Forelimb muscle (tissue), 1 donor: ENCODE results near the gene PER2. TPM values are rescaled to one million over a fixed set of nuclear protein-coding genes. Genes with fewer than 3 reads are reported as not detected.

ENCODE experiments used
- DNase-seq: peaks from one replicate; pipeline ENCODE4 v3.0.0-alpha.2; 2013; ENCODE audit warnings: low read depth
- polyA plus RNA-seq: library from polyadenylated mRNA; unstranded; fragments of 120-200 nt; gene quantifications from one replicate; pipeline ENCODE4 v1.2.1, GENCODE V29; 2013; ENCODE audit not compliant: insufficient read length

PER2 gene
- polyA plus RNA-seq, 1 donor: 4.1 TPM

DNA sequence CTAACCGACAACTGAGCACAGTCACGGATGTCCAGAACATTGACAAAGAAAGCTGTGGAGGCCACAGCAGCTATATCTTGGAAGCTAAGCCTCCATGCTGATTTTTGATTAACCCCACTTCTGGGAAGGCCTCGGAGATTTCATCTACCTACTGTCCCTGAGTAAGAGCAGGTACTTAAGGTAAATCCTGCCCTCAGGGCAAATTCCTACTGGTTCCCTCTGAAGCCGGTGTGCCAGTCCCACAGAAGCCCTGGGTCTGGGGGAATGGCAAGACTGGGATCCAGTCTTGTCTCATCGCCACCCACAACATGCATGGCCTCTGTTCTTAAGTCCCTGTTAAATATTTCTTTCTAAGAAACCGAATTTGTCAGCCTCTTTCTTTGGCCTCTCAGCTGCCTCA is 18.7 kb downstream of the PER2 start:
- no peak for DNase-seq

DNA sequence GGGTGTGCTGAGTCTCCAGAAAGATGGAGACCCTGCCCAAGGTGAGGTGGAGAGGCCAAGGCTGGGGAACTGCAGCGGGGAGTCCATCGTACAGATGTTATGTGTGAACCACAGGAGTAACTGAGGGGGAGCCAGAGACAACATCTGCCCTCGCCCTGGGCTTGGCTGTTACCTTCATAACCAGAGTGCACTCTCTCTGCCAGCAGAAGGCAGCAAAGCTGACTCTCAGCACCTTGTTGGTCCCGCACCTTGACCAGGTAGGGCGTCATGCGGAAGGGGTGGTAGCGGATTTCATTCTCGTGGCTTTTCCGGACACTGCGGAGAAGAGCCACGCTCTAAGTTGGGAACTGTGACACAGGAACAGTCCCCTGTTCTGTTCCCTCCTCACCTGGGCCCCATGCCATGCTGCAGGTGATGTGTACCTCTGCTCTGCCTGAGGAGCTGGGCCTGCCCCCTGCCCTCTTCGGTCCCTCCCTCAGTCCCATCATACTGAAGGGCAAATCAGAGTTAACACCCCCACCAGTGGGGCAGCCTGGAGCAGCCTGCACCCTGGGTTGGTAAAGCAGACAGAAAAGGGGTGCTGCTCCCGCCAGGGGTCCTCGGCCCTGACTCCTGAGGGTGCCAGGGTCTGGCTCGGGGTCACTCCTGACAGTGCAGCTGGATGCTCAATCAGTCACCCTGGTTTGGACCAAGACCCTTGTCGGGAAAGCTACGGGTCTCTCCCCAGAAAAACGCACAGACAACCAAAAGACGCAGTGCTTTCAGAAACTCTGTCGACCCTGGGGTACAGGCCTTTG is 20.3 kb downstream of the PER2 start:
- DNase-seq: no peak

DNA sequence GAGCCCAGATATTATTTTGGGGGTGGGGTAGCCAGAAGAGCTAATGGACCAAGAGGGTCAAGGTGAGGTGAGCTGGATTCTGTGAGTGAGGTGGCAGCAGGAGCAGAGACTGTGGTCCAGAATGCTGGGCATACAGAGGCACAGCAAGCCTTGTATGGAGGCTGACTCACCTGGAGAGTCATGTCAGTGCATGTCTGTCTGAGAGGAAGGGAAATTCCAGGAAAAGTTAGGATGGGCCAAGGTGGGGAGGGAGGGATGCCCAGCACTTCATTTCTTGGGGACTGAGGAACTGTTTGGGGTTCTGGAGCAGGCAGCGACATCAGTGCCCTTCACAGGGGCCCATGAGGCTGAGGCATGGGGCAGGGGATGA is 21.1 kb downstream of the PER2 start:
- DNase-seq: no peak

DNA sequence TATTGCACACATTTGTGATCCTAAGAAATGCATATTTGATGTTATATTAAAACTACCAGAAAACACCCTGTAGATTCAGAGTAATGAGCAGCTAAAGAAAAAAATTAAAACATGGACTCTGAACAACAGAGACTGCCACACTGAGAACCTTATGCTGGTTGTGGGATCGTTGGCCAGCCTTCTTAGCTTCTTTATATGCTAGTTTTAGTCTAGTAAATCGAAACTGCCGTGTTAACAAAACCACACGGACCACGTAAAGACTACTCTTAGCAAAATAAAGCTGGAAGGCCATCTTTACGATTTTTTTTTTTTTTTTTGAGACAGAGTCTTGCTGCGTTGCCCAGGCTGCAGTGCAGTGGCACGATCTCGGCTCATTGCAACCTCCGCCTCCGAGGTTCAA is 22.8 kb downstream of the PER2 start:
- DNase-seq: no peak

DNA sequence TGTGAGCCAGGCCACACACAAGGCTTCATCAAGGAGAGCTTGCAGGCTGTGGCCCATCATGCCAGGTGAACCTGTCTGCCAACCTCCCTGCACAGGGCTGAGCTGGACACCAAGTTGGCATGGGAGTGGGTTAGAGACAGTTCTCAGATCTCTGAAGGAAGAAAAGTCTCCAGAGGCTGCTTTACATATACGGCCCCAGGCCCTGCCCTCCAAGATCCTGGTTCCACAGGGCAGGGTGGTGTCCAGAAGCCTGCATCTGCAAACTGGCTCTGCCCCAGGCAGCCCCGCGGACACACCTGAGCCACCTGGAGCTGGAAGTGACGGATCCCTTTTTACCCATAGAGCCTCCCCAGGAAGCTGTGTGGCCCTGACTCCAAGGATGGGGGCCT is 24.3 kb downstream of the PER2 start:
- DNase-seq: no peak

DNA sequence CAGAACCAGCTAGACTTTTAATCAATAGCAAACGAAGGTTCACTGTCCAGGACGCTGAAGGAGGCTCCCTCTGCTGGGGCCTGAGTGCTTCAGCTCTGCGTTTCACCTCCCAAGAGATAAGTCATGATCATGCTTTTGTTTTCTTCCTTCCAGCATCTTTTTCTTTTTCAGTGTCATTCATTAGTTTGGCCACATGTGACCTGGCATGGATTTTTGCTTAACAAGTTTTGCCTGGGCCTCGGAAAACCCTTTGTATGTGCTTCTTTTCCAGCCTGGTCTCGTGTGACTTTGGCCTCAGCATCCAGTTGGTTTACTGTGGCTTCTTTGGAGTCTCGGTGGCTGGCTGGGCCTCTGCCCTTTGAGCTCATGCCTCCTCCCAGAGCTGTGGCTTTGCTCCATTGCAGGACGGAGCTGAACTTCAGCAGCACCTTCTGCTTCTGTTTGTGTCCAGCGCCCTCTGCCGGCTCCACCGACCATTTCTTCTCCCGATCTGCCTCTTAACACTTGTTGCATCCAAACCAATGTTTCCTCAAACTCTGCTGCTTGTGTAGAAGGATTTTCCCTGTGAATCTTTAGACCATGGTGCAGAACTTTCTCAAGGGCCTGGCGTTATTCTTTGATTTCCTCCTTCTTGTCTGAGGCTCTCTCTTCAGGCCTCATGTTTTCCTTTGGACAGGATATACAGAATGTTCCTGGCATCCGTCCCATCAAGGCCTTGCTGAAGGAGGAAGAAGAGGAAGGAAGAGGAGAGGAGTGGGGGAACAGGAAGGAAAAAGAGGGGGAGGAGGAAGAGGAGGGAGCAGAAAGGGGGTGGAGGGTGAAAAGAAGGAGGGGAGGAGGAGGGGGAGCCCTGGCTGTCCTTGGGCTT is 25.0 kb downstream of the PER2 start:
- peak; percentile 77 for DNase-seq

DNA sequence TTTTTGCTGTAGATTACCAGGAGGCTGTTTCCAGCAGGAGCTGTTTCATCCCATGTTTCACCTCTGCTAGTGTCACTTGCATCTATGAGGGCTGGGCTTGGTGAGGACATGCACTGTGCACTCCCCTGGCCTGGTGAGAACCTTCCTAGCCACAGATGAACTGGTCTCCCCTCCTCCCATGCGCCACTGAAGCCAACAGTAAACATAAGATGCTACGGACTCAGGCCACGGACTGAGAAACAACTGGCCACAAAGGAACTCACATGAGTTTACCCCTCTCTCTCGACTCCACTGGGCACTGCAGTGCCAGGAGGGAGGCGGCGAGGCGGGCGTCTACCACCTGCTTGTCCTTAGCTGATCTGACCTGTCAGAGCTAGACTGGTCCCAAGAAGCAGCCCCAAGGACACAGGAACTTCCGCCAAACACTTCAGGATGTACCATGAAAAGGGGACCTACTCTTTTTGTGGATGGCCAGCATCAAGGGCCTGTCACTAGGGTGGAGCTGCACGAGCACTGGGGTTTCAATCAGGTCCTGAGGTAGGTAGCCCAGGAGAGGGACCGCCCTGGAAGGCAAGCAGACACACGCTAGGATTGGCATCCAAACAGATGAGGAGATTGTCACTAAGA is 25.8 kb downstream of the PER2 start:
- no peak for DNase-seq

DNA sequence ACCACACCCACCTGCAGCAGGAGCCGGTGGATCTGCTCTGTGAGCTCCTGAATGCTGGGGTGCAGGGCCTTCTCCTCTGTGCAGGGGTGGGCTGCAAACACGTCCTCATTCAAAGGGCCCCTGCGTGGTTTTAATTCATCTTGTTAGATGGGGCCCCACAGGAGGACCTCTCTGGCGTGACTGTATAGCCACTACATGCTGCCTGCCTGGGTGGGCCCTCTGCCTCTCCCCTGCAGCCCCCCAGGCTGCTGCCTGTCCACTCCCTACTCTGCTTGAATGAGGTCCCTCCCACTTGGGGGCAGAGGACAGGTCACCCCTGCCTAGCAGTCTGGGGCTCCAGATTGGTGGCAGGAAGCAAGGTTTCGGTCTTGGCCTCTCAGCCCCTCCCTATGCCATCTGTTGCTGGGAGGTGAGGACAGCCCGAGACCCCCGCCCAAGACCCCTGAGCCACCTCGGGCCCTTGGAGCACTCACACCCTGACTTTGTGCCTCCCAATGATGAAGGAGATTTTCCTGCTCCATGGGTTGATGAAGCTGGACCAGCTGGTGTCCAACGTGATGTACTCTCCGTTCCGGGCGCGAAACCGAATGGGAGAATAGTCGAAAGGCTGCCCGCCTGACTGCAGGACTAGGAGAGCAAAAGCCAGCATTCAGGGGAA is 26.6 kb downstream of the PER2 start:
- DNase-seq: no peak

DNA sequence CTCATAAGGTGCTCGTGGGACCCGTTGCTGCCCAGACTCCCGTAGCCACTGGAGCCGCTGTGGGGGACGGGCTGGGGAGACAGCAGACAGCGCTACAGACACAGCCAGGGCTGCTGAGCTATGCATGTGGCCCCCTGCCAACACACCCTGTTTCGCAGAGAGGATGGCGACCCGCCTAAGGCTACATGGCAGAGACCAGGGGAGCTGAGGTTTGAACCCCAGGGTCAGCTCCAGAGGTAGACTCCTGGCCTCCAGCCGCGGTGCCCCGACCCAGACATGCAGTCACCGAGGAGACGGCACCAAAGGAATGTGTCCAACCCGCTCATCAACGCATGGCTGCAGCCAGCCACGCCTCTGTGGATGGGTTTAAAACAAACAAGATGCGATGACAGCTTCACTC is 27.5 kb downstream of the PER2 start:
- DNase-seq: no peak

DNA sequence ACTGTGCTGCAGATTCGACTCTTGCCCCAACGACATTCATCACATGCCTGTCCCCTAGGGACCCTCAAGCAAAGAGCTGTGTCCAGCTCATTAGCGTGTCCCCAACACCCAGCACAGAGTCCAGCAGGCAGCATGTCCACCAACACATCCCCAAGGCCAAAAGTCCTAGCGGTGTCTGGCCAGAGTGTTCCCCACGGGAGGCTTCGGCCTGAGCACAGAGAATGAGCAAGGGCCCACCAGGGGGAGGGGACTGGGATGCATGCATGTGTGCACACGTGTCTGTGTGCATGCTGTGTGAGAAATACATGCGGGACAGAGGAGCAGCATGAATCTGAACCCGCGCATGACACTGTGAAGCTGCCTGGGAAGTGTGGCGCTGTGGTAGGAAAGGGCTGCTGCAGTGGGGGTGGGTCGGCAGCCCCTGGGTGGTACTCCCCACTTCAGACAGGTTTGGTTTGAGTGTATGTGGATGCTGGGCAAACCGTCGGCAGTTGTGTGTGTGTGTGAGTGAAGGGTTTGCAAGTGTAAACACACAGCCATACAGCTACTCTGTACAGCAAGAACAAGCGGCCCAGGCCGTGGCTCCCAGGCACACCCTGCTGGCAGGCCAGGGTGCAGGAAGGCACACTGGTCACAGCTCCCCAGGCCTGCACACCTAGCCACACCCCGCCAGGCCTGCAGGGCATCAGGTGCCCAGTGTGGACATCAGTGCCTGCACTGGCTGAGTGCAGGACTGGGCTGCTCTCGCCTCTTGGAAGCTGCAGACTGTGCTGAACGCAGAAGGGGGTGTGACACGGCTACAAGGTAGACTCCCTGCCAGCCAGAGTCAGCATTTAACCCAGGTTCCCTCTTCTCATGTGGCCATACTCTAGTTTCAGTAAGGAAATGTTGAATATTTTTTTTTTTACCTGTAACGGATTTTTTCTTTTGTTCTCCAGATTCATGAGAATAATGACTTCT is 29.1 kb downstream of the PER2 start:
- no peak for DNase-seq

DNA sequence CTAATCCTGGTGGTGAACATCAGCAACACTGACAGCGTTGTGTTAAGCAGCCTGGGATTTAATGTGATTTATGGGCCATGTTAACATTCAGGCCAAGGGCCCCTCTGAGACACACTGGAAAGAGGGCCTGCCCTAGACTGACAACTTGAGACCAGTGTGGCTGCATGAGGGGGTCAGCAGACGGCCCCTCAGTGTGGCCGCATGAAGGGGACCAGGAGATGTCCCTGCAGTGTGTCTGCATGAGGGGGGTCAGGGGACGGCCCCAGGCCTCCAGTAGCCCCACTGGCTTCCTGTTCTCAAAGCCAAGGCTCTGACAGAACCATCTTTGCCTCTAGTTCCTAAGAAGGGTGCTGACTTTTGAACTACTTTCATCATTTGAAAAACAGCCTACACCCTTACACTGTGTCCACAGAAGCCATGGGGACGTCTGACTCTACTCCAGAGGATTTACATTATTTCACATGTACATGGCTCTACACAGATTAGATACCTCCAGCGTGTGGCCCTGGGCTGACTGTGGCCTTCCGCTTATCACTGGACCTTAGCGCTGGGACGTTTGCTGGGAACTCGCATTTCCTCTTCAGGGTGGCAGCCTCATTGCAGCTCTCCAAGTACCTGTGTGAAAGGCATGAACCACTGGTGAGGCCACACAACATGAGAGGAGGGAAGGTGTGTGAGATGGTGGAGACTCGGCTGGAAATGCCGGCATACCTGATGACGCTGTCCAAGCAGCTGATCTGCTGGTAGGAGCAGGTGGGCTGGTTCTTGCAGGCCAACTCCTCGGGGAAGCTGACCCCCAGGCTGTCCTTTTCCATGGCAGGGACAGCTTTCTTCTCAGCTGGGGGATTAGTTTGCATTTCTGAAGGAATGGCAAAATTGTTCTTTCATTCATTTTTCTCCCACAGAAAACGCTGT is 30.4 kb downstream of the PER2 start:
- no peak for DNase-seq

DNA sequence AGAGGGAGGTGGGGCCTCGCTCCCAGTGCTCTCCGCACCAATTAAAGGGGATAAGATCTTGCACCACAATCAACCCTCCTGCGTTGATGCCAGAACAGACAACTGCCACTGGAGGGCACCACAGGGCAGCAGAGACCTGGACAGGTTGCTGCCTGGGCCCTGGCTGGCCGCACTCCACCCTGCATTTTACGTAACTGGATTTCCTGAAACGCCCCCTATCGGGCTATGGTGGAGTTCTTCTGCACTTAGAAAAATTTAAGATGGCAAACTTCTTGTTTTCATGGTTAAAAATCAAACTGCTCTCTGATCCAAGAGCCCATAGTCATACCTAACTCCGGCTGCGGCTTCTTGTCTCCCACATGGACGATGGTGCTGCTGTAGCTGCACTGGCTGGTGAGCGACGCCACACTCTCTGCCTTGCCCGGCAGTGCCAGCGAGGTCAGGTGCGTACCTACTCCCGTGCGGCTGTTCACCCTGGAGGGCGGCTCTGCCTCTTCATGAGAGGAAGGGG is 31.8 kb downstream of the PER2 start:
- DNase-seq: no peak

DNA sequence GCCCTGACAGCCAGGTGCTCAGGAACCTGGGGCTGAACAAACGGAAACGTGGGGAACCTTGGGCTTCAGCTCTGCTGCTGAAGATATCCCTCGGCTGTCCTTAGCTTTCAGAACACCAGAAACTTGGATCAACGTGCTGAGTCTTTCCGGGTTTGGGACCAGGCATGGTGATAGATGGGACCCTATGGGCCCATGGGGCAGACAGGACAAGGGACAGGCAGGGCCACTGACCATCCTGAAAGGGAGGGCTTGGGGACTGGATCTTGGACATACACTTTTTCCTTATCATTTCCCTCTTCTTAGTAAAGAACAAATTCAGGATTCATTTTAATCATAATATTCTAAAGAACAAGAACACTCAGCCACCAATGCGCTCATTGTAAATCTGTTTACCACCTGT is 32.3 kb downstream of the PER2 start:
- DNase-seq: no peak

DNA sequence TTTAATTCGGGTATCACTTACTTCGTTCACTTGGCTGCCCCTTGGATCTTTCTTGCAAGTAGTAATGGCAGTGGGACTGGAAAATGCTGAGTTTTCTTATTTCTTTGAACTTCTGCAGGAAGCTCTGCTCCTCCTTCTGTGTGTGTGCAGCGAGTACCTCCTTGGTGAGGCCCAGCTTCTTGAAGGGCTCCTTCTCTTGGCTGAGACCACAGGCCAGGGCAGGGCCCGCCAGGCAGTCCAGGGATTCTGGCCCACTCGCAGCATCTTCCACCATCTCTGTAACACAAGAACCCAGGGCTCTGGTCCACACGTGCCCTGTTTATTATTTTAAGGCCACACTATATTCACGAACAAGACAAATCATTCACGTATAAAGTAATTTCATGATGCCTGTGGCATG is 32.8 kb downstream of the PER2 start:
- no peak for DNase-seq

DNA sequence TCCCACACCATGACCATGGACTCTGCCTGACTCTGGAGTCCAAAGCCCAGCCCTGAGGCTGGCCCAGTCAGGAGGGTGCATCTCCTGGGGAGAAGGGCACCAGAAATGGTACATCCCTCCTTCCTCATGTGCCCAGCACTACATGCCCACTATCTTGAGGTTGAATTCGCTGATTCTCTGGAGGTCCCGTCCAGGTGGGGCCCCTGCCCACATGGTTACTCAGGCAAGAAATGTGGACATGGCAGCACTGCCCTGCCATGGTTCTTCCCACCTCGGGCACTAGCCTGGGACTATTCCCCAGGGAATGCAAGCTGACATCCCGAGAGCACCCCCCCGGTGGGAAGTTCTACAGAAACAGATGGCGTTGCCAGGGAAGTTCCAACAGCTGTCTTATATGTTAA is 33.3 kb downstream of the PER2 start:
- no peak for DNase-seq

DNA sequence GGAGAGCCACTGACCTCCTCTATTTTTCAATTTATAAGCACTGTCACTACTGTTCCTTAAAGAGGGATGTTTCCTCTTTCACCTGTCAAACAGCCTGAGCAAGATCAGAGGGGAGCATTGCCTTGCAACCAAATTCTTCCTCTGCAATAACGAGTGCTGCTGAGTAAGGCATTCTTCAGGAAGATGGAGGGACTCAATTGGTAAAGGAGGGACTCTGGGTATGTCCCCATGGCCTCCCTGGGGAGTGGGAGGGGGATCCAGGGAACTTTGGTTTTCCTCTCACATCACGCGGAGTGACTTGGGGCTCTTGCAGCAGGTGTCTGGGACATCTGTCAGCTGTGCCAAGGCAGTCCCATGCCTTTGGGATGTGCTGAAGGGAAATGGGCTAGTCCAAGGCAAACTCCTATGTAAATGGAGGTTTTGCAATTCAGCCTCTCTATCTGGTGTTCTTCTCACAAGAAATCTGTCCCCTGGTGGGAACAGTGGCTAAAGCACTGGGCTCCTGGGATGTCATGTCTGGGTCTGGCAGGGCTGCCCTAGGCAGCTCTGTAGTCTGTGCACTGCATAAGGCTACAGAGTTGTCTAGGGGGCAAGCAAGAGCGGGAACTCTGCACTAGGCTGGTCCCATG is 34.2 kb downstream of the PER2 start:
- DNase-seq: no peak

DNA sequence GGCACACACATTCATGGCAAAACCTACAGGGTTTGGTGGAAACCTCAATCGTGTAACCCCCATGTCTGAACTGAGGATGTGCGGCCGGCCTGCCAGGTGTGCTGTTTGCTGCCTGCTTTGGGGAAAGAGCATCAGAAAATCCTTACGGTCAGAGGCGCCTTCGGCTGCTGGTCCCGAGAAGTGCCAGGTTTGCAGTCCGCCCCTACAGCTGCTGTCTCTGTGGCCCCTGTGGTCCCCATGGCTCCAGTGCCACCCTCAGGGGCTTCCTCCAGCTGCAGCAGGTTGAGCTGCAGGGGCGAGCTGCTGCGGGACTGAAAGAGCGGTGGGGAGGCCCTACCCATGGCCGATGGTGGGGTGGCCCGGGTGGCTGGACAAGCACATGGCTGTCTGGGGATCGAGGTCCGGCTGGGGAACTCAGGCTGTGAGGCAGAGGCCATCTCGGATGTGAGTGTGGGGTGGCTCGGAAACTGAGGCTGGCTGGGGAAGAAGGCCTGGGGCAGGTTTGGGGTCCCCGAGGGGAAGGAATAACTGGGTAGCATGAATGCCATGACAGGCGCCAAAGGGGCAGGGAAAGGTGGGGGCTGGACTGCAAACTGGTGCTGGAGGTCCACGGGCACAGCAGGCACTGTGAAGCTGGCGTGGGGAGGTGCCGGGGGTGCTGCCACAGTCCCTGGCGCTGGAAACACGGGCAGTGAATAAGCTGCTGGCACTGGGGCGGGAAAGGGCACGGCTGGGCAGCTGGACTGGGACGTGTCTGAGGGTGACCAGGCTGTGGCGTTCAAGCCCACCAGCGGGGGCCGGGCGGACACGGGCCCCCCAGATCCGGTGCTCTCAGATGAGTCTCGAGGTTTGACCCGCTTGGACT is 35.4 kb downstream of the PER2 start:
- no peak for DNase-seq

DNA sequence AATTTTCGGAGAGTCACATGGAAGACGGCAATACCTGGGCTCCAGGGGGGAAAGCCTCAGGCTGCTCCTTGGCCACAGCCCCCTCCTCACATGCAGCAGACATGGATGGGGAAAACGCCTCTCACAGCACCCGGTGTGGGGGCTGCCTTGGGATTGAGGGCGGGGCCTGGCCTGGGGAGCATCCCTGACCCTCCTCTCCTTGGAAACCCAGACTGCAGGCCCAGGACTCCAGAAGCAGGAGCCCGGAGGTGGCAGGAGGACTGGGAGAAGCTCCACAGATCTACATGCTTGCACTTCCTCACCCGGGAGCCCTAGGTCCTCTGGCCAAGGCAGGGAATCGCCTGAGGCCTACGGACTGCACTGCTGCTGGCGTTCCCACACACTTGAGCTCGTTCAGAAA is 36.4 kb downstream of the PER2 start:
- DNase-seq: no peak
